ENCODE results near the gene DOK1.

Gene DOK1

GRCh38 chr2:74571058-74571457, 16.5 kb downstream of the DOK1 start:
- DNase-seq (ENCODE audit: low read depth), result no peak

GRCh38 chr2:74572178-74572925, 17.8 kb downstream of the DOK1 start:
- DNase-seq (ENCODE audit: low read depth), result no peak

- DNase-seq (ENCODE audit: low read depth), result no peak
Measured at GRCh38 chr2:74573747-74574562, 19.4 kb downstream of the DOK1 start.

GRCh38 chr2:74575320-74575719, 20.8 kb downstream of the DOK1 start:
- no peak for DNase-seq (ENCODE audit: low read depth)

GRCh38 chr2:74576211-74576862, 21.8 kb downstream of the DOK1 start:
- DNase-seq (ENCODE audit: low read depth), result no peak

GRCh38 chr2:74576863-74577229, 22.3 kb downstream of the DOK1 start:
- DNase-seq (ENCODE audit: low read depth), result no peak

- no peak for DNase-seq (ENCODE audit: low read depth)
Measured at GRCh38 chr2:74577448-74577847, 22.9 kb downstream of the DOK1 start.

- DNase-seq (ENCODE audit: low read depth), result no peak
Measured at GRCh38 chr2:74578408-74578807, 23.9 kb downstream of the DOK1 start.

GRCh38 chr2:74581463-74581862, 26.9 kb downstream of the DOK1 start:
- no peak for DNase-seq (ENCODE audit: low read depth)

- no peak for DNase-seq (ENCODE audit: low read depth)
Measured at GRCh38 chr2:74582184-74582583, 27.7 kb downstream of the DOK1 start.

GRCh38 chr2:74583504-74583903, 29.0 kb downstream of the DOK1 start:
- DNase-seq (ENCODE audit: low read depth), result no peak

- DNase-seq (ENCODE audit: low read depth), result no peak
Measured at GRCh38 chr2:74584088-74584645, 29.6 kb downstream of the DOK1 start.

GRCh38 chr2:74585406-74586185, 31.1 kb downstream of the DOK1 start:
- DNase-seq (ENCODE audit: low read depth), result no peak

GRCh38 chr2:74587664-74588277, 33.3 kb downstream of the DOK1 start:
- peak; percentile 44 for DNase-seq (ENCODE audit: low read depth)

GRCh38 chr2:74588664-74589063, 34.1 kb downstream of the DOK1 start:
- DNase-seq (ENCODE audit: low read depth), result no peak

- DNase-seq (ENCODE audit: low read depth), result no peak
Measured at GRCh38 chr2:74593826-74594772, 39.6 kb downstream of the DOK1 start.

GRCh38 chr2:74596584-74596983, 42.1 kb downstream of the DOK1 start:
- DNase-seq (ENCODE audit: low read depth), result no peak

GRCh38 chr2:74597410-74597809, 42.9 kb downstream of the DOK1 start:
- DNase-seq (ENCODE audit: low read depth), result no peak

GRCh38 chr2:74599676-74600075, 45.2 kb downstream of the DOK1 start:
- no peak for DNase-seq (ENCODE audit: low read depth)

GRCh38 chr2:74602586-74603281, 48.2 kb downstream of the DOK1 start:
- no peak for DNase-seq (ENCODE audit: low read depth)

All from activated T-cell treated with anti-CD3 and anti-CD28 coated beads for 24 hours (primary cell).